ENCODE results near the gene SETMAR.
"Not testable (repeated sequence)": the region's sequence is repeated elsewhere in the genome, so short reads cannot be mapped to it uniquely, and the experiment has no call there.

Gene SETMAR

GRCh38 chr3:4303187-4304123, at the start of gene SETMAR:
SETMAR (plus strand) TSS chr3:4303369; CDS start chr3:4303371, 2 bp downstream.
- peak; percentile 82 to 83 for DNase-seq (ENCODE audit: low read depth in 2 of 2)

GRCh38 chr3:4261406-4261805, 41.8 kb upstream of the SETMAR start:
- no peak for DNase-seq (ENCODE audit: low read depth in 2 of 2)

- DNase-seq (ENCODE audit: low read depth in 2 of 2) = no peak
Observed at GRCh38 chr3:4264040-4264439, 39.1 kb upstream of the SETMAR start.

GRCh38 chr3:4270720-4271119, 32.4 kb upstream of the SETMAR start:
- no peak for DNase-seq (ENCODE audit: low read depth in 2 of 2)

- DNase-seq (ENCODE audit: low read depth in 2 of 2) = no peak
Observed at GRCh38 chr3:4271834-4272233, 31.3 kb upstream of the SETMAR start.

- no peak for DNase-seq (ENCODE audit: low read depth in 2 of 2)
Observed at GRCh38 chr3:4279516-4280105, 23.6 kb upstream of the SETMAR start.

GRCh38 chr3:4281991-4282390, 21.2 kb upstream of the SETMAR start:
- no peak for DNase-seq (ENCODE audit: low read depth in 2 of 2)

GRCh38 chr3:4284865-4285264, 18.3 kb upstream of the SETMAR start:
- no peak for DNase-seq (ENCODE audit: low read depth in 2 of 2)

GRCh38 chr3:4289044-4289443, 14.1 kb upstream of the SETMAR start:
- no peak for DNase-seq (ENCODE audit: low read depth in 2 of 2)

- DNase-seq (ENCODE audit: low read depth in 2 of 2) = no peak
Observed at GRCh38 chr3:4290272-4290893, 12.8 kb upstream of the SETMAR start.

- DNase-seq (ENCODE audit: low read depth in 2 of 2) = no peak
Observed at GRCh38 chr3:4292301-4292700, 10.9 kb upstream of the SETMAR start.

GRCh38 chr3:4294616-4295327, 8.4 kb upstream of the SETMAR start:
- DNase-seq (ENCODE audit: low read depth in 2 of 2) = no peak

- DNase-seq (ENCODE audit: low read depth in 2 of 2) = not testable (repeated sequence)
Observed at GRCh38 chr3:4296454-4296853, 6.7 kb upstream of the SETMAR start.

GRCh38 chr3:4297486-4297885, 5.7 kb upstream of the SETMAR start:
- no peak for DNase-seq (ENCODE audit: low read depth in 2 of 2)

- DNase-seq (ENCODE audit: low read depth in 2 of 2) = no peak
Observed at GRCh38 chr3:4302747-4303146, 422 bp upstream of the SETMAR start.

- not testable (repeated sequence) for DNase-seq (ENCODE audit: low read depth in 2 of 2)
Observed at GRCh38 chr3:4305210-4305609, 2.0 kb downstream of the SETMAR start.

GRCh38 chr3:4306091-4306490, 2.9 kb downstream of the SETMAR start:
- no peak for DNase-seq (ENCODE audit: low read depth in 2 of 2)

GRCh38 chr3:4306860-4307259, 3.7 kb downstream of the SETMAR start:
- DNase-seq (ENCODE audit: low read depth in 2 of 2) = no peak

GRCh38 chr3:4309491-4310128, 6.4 kb downstream of the SETMAR start:
- no peak for DNase-seq (ENCODE audit: low read depth in 2 of 2)

- no peak for DNase-seq (ENCODE audit: low read depth in 2 of 2)
Observed at GRCh38 chr3:4310971-4311370, 7.8 kb downstream of the SETMAR start.

GRCh38 chr3:4311496-4311895, 8.3 kb downstream of the SETMAR start:
- DNase-seq (ENCODE audit: low read depth in 2 of 2) = no peak
